Stimulated activated CD8-positive, alpha-beta memory T cell treated with anti-CD3 and anti-CD28 coated beads, Interleukin-4, amount 100 ng/mL, for 24 hours (primary cell): Measurements from ENCODE around the gene LARP4B.

Experiments used
- DNase-seq: peaks from one replicate; pipeline ENCODE4 v3.0.0-alpha.2; 2020; ENCODE audit warnings: low read depth

The LARP4B gene

DNA sequence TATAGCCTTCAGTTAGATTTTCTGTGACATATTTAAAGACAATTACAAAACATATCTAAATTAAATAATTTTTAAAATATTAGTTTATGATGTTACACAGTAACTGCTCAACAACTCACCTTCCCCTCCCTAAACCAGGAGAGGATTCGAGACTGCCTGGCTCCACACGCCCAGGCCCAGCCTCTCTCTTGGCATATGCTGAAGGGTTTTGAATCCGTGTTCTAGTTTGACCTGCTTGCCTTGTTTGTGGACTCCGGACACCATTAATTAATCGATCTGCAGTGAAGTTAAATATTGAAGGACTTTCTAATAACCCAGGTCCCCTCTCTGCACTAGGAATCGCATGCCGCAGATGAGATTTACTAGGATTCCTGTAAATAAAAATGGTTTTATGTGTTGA, 106.6 kb downstream of the LARP4B start:
- DNase-seq, result no peak

- DNase-seq, result no peak
These were observed 107.0 kb downstream of the LARP4B start for GRCh38 chr10:824497-824896.

DNA sequence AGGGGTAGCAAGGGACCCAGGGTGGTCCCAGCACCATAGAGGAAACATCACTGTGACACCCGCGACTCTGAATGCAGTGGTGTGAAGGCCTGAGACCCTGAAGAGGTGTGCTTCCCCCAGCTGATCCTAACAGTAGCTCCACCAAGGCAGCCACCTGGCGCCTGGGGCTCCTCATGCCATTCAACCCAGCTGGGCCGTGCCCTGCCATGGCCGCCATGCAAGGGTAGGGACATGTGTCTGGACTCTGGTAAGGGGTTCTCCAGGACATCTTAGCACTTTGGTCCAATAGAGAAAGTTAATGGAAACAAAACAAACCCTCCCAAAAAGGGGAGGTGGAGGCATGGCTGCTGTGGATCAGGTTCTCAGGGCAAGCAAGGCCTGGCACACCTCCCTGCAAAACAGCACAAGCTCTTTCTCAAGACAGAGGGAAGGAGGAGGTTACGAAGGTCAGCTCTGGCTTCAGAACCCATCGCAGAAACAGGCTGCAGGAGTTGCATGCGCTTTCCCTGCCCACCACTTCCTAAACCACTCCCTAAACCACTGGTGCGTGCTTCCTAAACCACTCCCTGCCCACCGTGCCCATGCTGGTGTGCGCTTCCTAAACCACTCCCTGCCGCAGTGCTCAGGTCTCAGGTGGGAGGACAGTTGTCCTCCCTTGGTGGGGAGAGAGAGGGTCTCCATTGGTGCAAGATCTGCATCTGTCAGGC, 108.7 kb downstream of the LARP4B start:
- DNase-seq, result no peak

- no peak for DNase-seq
These were observed 109.3 kb downstream of the LARP4B start for GRCh38 chr10:822197-822596.

GRCh38 chr10:821322-821721, 110.2 kb downstream of the LARP4B start:
- DNase-seq, result no peak

DNA sequence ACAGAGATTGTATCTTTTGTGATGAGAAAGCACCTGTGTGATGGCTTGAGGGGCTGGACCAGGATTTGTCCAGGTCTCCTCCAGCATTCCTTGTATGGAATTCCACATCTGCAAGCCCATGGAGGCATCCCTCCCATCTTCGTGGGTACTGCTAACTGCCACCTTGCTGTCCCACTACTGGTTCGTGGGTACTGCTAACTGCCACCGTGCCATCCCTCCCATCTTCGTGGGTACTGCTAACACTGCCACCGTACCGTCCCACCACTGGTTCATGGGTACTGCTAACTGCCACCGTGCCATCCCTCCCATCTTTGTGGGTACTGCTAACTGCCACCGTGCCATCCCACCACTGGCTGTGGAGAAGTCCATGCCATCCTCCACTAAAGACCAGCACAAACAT, 111.7 kb downstream of the LARP4B start:
- no peak for DNase-seq

- DNase-seq, result no peak
These were observed 112.2 kb downstream of the LARP4B start for GRCh38 chr10:819326-819725.

DNA sequence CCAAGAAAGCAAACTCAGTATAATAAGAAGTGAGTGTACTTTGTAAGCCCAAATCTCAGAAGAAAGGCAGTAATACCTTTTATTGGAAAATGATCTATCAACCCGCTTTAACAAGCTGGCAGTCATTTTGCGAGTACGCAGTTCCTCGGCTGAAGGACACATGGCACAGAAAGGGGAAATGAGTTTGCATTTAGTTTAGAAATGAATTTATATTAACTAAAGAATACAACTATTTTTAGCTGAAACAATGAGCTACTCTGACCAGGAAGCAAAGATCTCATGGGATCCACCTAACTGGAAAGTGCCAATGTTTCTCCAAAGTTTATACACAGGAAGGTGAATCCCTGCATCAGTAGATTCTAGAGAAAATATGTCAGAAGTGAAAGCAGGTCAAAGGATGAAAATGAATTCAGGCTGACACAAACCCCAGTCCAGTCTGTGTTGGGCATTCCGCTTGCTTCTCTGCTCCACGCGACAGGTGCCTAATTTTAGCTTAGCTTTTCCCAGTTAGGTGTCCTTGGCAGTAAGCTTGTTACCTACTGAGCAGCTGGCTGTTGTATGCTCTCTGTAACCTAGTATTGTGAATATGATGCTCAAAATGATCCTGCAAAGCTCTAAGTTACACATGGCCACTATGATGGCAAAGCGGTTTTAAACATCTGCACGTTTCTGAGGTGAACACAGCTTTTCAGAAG, 112.8 kb downstream of the LARP4B start:
- no peak for DNase-seq

GRCh38 chr10:818010-818409, 113.5 kb downstream of the LARP4B start:
- DNase-seq, result no peak

- no peak for DNase-seq
These were observed 114.1 kb downstream of the LARP4B start for GRCh38 chr10:817371-817770.

- no peak for DNase-seq
These were observed 114.5 kb downstream of the LARP4B start for GRCh38 chr10:816958-817357.

DNA sequence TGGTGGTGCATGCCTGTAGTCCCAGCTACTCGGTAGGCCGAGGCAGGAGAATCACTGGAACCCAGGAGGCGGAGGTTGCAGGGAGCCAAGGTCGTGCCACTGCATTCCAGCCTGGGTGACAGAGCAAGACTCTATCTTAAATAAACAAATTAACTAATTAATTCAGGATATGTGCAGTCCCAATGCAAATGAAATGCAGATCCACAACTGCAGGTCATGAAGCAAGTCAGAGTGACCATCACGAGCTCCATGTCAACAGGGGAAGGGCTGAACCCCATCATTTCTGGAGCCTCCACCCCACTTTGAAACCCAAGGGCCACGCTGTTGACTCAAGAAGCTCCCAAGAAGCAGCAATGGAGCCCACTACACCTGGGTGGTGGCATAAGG, 115.4 kb downstream of the LARP4B start:
- no peak for DNase-seq

- no peak for DNase-seq
These were observed 116.0 kb downstream of the LARP4B start for GRCh38 chr10:815338-816090.

- no peak for DNase-seq
These were observed 116.8 kb downstream of the LARP4B start for GRCh38 chr10:814536-815302.

- DNase-seq, result no peak
These were observed 118.2 kb downstream of the LARP4B start for GRCh38 chr10:813286-813685.

DNA sequence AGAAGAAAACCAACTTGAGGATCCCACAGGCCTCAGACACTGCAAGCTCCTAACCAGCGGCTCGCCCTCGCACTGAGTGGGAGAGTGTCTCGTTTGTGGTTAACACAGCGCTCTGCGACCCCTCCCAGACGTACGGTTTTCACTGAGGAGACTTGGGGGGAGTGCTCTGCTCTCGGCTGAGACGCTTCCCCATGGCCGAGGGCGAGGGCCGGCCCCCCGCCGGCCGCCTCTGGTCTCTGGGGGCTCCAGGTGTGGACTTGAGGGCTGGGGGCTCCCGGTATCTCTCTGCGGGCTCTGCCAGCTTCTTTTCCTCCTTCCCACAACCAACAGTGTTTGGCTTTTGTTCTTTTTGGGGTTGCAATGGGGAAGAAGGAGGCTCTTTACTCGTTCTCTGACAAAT, 118.7 kb downstream of the LARP4B start:
- DNase-seq, result no peak

- DNase-seq, result no peak
These were observed 119.9 kb downstream of the LARP4B start for GRCh38 chr10:811379-812175.

DNA sequence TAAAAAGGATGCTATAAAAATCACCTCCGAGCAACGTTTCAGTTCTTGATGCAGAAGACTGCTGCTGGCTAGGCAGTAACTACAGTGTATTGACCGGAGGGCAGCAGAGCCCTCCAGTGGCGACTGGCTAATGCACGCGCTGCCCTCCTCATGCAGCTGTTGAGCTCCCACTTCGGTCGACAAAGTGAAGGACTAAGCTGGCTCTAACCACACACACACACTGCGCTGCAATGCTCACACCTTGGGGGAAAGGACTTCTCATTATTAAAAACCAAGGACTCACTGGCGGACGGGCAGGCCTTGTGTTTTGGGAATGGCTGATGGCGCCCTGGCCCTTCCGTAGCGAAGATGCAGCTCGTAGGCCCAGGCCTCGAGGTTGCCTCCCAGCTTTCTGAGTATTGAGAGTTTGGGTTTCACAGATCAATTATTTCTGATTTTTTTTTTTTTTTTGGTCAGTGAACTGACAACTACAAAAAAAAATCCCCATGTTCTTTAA, 121.1 kb downstream of the LARP4B start:
- DNase-seq, result no peak

GRCh38 chr10:809671-810350, 121.7 kb downstream of the LARP4B start:
- no peak for DNase-seq

- no peak for DNase-seq
These were observed 123.5 kb downstream of the LARP4B start for GRCh38 chr10:807958-808353.
